DND-41 (cell line): ENCODE data around the gene CDH23.

Experiments
- CTCF ChIP-seq: IDR thresholded peaks from 2 replicates; pipeline ENCODE4 v1.5.1; 2012; ENCODE audit warnings: borderline replicate concordance, low read length, moderate library complexity, mild to moderate bottlenecking; ENCODE audit not compliant: poor library complexity, severe bottlenecking; ENCODE audit errors: extremely low read depth
- EZH2 ChIP-seq: IDR thresholded peaks from 3 replicates; pipeline ENCODE4 v1.6.1; 2012; ENCODE audit warnings: borderline replicate concordance, low read depth, mild to moderate bottlenecking, moderate library complexity, low read length, inconsistent platforms; ENCODE audit not compliant: severe bottlenecking

GRCh38 chr10:71711052-71711623 lies 314.4 kb downstream of the CDH23 start:
- TF ChIP-seq CTCF (no peak), EZH2 (no peak)
